GM21528 (cell line): Measurements from ENCODE around the gene BTBD2.
"Not testable (repeated sequence)": the region's sequence is repeated elsewhere in the genome, so short reads cannot be mapped to it uniquely, and the experiment has no call there.

Source experiments
- ATAC-seq: cut with Tn5 transposase; IDR thresholded peaks from one replicate; pipeline ENCODE4 v1.9.1; 2021; ENCODE audit warnings: mild to moderate bottlenecking, moderate library complexity; ENCODE audit not compliant: unreplicated experiment, low FRiP score

Gene BTBD2

DNA sequence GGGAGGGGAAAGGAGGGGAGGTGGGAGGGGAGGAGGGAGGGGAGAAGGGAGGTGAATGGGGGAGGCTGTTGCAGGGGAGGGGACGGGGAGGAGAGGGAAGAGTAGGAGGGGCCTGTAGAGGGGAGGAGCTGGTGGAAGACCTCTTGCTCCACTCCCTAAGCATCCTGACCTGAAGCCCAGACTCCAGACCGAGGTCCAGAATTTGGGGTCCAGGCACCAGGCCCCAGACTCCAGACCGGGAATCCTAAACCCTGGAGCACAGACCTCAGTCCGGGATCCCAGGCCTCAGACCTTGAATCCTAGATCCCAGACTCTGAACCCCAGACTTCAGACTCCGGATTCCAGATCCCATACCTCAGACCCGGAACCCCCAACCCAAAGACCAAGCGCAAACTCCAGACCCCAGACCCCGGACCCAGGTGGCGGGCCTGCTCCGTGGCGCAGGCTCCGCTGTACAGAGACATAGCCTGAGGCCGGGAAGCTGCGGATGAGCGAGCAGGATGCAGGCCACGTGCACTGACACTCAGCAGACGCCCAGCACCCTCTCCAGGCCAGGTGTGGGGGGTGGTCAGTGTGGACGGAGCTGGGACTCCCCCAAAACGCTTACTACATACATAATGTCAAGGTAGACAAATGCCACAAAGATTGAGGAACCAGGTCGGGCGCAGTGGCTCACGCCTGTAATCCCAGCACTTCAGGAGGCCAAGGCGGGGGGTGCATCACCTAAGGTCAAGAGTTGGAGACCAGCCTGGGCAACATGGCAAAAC lies 710 bp upstream of the BTBD2 start:
- ATAC-seq, result no peak

DNA sequence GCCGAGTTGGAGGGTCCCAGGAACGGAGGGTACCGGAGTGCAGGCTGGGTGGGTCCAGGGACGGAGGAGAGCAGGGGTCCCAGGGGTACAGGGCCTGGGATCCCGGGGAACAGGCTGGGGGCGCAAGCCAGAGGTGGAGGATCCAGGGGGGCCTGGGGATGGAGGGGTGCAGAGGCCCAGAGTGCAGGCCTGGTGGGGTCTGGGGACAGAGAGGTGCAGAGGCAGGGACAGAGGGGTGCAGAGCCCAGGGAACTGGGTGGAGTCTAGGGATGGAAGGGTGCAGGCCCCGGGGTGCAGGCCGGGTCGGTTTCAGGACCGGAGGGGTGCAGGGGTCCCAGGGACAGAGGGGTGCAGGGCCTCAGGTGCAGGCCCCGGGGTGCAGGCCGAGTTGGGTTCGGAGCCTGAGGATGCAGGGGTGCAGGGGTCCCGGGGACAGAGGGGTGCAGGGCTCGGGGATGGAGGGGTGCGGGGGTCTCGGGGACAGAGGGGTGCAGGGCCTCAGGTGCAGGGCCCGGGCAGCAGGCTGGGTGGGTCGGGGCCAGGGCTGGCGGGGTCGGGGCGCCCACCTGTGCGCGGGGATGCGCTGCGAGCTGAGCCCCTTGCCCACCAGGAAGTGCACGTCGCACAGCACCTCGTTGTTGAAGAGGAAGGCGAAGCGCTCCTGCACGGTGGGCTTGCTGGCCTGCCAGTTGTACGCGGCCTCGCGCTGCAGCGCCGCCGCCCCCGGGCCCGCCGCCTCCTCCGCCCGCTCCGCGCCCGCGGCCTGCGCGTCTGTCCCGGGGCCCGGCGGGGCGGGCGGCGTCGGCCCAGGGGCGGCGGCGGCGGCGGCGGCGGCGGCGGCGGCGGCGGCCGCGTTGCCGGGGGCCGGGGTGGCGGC lies 545 bp downstream of the BTBD2 start:
- no peak for ATAC-seq

DNA sequence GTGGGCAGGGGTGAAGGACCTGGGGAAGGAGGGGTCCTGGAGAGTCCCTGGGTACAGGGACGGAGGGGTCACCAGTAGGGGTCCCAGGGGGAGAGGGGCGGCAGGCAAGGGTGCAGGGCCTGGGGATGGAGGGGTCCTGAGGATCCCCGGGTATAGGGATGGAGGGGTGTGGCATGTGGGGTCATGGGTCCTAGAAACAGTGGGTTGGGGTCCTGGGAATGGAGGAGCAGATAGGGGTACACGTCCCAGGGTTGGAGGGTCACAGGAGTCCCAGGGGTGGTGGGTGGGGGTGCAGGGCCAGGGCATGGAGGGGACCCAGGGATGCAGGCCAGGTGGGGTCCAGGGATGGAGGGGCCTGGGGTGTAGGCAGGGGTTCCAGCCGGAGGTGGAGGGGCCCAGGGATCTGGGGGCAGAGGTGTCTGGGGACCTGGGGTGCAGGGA lies 1.4 kb downstream of the BTBD2 start:
- no peak for ATAC-seq

DNA sequence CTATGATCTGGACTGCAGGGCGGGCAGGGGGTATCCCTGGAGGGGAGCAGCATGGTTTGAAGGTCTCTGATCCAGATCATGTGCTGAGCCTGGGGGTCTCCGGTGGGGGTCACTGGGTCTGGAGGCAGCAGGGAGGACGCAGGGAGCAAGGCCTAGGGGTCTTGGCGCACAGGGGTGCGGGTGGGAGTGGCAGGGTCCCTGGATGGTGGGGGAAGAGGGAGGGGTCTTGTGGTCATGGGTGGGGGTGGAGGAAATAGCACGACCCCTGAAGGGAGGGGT lies 1.9 kb downstream of the BTBD2 start:
- no peak for ATAC-seq

DNA sequence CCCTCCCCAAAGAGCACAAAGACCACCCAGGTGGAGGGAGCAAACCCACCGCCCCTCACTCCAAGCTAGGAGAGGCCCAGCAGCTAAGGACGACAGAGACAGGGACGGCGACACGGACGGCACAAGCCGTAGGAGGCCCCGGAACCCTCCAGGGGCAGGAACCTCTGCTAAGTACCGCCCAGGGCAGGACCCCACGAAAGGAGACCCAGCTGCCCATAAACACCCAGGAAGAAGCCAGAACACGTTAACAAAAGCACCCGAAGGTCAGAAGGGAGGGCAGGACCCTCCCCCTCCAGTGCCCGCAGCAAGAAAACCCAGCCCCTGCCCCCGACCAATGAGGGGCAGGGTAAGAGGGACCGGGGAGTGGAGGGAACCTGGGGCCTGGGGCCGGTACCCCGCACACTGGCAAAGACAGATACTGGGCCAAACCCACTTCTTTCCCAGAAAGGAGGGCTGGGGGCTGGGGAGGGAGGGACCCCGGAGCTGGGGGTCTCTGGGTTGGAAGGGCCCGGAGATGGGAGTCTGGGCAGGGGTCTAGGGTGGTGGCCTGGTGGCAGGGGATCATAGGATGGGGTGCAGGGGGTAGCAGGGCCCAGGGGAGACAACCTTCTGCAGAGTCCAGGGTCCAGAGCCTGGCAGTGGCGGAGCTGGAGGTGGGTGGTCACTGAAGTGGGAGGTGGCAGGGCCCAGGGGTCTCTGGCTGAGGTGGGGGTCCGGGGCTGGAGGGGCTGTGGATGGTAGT lies 2.4 kb downstream of the BTBD2 start:
- no peak for ATAC-seq

DNA sequence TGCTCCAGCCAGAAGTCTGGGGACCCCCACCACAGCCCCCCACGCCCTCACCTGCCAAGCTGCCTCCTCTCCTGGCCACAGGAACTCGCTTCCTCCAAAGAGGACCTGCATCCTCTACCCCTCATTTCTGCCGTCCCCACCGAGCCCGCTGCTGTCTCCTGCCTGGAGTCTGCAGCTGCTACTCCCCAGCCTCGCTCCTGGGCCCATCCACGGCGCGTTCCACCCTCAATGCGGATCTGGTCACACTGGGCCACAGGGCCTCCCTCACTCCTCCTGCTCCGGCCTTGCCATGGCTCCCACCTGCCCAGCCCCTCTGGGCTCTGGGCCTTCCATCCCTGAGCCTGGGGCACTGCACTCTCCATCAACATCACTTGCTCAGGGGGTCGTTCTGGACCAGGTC lies 4.3 kb downstream of the BTBD2 start:
- ATAC-seq, result no peak

DNA sequence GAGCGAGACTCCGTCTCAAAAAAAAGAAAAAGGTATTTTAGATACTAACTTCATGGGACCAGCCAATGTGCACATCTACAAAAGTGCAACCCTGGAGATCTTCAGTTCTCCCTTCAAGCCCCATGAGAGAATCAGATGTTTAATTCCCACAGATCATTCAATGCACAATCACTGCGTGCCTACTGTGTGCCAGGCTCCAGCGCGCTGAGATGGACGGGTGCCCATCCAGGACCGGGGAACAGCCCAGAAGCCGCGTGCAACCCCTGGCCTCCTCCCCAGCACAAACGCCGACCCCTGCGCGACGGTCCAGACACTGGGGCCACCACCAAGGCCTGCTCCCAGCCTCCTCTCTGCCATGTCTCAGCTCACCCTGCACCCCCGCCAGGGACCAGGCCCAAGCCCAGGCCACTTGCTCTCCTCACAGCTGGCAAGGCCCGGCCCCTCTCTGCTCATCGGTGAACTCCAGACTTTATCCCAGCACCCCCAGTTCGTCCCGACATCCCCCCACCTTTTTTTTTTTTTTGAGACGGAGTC lies 5.3 kb downstream of the BTBD2 start:
- ATAC-seq, result no peak

DNA sequence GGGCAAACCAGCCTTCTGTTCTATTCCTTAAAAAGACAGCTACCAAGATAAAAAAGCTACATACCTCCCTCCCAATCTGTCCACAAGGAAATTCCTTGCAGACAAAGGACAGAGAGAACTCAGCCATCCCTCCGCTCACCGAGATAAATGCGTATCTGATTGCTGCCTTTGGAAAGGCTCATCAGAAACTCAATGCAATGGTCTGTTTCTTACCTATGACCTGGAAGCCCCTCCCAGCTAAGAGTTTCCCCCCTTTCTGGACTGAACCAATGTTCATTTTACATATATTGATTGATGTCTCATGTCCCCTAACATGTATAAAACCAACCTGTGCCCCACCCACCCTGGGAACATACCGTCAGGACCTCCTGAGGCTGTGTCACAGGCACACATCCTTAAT lies 11.6 kb downstream of the BTBD2 start:
- ATAC-seq, result no peak

DNA sequence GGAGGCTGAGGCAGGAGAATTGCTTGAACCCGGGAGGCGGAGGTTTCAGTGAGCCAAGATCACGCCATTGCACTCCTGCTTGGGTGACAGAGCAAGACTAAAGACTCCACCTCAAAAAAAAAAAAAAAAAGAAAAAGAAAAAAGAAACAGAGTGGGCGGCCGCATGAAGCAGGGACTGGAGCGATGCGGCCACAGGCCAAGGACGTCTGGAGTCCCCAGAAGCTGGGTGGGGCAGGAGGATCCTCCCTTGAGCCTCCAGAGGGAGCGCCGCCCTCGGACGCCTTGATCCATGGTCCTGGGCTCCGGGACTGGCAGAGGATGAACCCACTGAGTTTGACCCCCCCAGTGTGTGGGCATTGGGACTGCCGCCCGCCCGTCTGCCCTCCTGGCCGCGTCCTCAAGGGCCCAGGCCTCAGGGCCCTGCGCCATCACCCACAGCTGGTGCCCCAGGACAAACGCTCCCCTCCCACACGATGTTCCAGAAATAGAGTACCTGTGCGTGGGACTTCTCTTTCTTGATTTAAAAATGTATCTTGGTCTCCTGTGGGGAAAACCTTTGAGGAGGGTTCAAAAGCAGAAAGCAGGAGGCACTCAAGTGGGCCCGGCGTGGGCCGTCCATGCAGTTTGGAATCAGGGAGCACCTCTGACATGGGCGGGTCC lies 15.5 kb downstream of the BTBD2 start:
- ATAC-seq, result no peak

DNA sequence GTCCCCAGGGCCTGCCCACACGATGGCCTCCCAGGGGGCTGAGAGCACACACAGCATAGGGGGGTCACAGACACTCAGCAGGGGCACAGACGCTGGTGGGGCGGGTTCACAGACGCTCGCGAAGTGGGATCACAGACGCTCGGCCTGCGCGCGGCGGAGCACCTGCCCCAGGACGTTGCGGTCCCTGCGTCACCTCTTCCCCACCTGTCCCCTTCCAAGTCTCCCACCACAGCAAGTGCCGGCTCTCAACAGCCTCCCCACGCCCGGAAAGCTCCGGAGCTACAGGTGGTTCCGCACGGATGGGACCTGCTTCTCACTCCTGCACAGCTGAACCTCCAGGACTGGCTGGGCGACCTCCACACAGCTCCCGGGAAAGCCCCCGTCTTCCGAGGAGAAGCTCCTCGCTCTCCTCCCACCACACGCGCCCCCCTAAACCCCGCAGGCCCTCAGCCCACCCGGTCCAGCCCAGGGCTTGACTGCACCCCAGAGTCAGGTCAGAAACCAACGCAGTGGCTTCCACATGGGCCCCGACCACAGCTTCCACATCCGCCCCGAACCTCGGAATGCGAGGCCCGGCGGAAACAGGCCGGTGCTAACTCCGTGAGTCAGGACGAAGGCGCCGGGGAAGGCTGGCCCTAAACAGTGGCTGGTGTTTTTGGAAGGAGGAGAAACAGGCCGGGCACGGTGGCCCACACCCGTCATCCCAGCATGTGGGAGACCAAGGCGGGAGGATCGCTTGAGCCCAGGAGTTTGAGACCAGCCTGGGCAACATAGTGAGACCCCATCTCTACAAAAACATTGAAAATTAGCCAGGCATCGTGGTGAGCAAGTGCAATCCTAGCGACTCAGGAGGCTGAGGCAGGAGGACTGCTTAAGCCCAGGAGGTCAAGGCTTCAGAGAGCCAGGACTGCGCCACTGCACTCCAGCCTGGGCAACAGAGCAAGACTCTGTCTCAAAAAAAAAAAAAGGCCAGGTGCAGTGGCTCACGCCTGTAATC lies 16.5 kb downstream of the BTBD2 start:
- ATAC-seq, result no peak

DNA sequence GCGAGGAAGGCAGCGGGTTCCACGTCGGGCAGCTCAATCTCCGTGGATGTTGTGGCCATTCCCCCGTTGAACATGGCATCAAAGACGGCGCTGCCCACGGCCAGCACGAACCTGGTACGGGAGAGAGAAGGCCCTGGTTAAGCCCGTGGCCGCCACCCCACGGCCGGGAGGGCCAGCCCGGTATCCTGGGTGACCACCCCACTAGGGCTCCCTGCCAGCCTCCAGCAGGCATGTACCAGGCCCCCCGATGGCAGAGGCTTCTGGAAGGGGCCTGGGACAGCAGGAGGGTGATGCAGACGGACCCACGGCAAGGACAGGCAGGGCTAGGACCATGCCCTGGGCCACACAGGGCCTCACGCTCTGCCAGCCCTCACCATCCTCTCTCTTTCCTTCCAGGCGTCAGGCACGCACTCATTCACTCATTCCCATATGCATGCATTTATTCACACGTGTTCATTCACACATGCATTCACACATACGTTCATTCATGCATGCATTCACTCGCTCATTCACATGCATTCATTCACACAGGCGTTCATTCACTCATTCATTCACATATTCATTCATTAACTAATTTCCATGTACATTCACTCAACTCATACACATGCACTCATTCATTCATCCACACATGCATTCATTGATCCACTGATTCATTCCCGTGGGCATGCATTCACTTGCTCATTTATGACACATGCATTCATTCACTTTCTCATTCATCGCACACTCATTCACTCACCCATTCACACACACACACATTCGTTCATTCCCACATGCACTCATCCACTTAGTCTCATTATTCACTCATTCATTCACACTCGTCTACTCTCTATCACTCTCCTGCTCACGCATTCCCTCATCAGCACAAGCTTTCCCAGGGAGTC lies 17.9 kb downstream of the BTBD2 start:
- no peak for ATAC-seq

DNA sequence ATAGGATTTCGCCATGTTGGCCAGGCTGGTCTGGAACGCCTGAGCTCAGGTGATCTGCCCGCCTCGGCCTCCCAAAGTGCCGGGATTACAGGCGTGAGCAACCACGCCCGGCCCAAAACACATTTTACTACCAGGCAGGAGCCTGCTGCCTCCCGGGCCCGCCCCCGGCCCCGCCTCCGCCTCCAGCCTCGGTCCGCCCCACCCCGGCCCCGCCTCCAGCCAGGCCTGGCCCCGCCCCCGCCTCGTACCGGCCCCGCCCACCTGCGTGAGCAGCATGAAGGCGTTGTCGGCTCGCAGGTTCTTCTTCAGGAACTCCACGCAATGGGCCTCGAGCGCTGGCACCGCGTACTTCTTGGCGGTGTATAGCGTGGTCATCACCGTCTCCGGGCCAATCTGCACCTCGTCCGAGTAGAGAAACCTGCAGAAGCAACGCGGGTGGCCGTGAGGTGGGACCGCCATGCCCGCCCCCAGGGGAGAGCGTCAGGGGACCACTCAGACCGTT lies 22.7 kb downstream of the BTBD2 start:
- ATAC-seq, result no peak

DNA sequence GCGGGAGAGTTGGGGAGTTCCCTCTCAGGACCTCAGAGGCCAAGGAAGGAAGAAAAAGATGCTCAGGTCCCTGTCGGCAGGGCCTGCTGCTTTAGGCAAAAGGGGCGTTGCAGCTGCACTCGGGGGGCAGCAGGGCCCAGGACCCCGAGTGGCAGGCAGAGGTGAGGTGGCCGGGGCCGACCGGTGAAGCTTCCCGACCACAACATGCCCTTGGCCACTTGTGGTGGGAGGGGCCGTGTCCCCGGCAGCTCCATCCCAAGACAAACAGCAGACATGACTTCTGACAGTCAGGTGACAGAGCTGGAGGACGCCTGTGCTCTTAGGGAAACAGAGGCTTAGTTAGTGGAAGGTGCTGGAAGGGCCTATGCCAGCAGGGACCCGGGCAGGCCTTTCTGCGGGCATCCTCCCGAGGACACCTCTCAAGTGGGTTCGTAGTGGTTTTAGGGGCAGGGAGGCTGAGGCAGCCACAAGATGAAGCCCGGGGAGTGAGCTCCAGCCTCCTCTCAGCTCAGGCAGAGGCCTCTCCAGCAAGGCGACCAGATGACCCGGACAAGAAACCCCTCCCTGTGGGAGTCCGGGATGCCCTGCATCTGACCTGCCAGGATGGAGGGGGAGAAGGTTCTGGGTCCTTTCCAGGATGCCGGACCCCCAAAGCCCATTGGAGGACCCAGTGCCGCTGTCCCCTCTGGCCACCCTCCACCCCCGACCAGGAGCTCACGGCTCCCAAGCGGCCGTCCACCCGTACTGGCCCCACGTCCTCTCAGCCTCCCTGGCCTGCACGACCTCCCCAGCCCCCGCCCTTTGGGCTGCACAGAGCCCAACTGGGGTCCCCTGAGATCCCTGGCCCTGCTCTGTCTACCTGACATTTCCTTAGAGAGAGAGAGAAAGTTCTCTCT lies 24.2 kb downstream of the BTBD2 start:
- ATAC-seq, result no peak

DNA sequence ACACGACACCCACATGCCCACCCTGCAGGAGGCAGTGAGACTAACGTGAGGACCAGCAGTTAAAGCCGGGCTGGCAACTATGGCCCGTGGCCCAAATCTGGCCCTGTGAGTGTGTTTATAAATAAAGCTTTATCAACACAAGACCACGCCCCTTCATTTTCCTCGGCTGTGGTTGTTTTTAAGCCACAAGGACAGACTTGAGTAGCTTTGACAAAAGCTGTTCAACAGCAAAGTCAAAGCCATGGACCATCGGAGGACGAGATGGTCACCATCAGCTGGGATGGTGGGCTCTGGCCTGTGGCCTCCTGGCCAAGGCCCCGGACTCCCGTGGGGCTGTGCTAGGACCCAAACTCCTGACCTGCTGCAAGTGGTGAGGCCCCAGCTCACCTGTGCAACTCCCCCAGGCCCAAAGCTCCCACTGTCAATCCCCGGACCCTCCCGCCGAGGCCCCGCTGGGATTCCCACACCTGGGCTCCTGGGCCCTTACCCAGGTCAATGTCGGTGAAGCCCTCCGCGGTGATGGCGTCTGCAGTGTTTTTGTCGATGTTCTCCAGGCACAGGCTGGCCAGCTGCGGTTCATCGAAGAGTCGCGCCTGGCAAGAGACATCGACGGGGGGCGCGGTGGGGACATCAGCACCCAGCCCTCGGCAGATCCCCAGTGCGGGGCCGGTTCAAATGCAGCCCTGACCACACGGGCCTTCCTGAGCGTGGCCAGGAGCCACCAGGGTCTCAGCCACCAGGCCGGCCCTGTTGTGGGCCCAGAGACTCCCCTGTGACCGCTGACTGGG lies 25.1 kb downstream of the BTBD2 start:
- no peak for ATAC-seq

DNA sequence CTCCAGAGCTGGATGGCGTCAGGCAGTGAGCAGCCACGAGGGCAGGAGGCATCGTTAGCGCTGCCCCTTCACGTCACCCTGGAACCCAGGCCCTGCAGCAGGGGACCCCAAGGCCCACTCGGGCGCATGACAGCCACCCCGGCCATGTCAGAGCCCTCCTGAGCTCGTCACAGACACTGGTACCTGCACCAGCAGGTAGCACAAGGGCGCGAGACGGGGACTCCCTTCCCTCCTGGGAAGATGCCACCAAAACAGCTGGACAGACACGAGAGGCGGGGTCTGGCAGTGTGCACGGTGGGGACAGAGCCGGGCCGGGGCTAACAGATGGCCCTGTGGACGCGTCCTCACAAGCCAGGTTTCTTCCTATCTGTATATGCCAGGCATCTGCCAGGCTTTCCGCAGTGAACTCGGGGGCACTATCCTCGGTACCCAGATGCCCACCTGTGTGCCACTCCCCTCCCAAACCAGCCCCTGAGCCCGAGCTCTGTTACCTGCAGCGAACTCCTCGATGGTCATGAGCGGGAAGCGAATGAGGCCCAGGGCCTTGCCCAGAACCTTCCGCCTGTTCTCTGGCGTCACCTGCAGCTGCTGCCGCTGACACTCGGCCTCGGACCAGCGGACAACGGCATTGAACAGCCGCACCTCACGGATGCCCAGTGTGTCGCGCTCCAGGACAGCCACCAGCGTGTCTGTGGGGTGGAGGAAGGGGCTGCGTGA lies 25.8 kb downstream of the BTBD2 start:
- no peak for ATAC-seq

DNA sequence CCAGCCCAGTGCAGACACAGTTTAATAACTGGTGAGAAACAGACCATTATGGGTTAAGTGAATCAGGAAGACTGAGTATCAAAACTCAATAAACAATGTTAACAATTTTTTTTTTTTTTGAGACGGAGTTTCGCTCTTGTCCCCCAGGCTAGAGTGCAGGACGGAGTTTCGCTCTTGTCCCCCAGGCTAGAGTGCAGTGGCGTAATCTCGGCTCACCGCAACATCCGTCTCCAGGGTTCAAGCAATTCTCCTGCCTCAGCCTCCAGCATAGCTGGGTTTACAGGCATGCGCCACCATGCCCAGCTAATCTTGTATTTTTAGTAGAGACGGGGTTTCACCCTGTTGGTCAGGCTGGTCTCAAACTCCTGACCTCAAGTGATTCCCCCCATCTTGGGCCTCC lies 27.1 kb downstream of the BTBD2 start:
- not testable (repeated sequence) for ATAC-seq
